ENCODE measurements around the gene ELF2.
"Not testable (repeated sequence)": the region's sequence is repeated elsewhere in the genome, so short reads cannot be mapped to it uniquely, and the experiment has no call there.

ELF2 gene

DNA sequence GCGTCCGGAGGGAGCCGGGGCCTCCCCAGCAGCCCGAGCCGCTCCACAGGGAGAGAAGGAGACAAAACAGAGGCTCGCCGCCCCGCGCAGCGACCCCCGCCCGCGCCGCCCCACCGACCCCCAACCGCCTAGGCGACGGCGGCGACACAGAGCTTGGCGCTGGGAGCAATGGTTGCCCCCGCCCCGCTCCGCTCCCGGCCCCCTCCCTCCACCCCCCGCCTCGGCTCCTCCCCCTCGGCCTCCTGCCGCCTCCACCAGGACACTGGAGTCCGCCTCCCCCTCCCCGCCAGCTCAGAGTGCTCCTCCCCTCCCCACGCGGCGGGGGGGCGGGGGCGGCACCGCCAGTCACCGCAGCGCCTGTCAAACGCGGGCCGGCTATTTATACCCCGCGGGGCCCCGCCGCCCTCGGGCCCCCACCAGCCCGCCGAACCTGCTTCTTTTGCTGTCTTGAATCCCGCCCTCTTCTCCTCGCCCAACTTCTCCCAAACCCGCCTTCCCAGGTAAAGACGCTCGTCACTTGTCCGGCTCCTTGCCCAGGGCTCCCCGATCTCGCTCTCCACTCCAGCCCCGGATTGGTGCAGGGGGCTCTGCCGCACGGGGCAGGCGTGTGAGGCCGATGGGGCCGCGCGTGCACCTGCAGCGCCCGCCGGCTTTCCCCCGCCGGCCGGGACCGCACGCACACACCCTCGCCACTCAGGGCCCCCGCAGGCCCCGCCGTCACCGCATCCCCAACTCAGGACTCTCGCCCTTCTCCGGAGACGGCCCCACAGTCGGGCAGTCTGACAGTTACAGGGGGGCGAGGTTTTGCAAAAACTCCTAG is at the start of gene ELF2:
Gene ELF2, minus strand, starts transcription at position 170 of the 820 bp plus-strand sequence. CDS start 39,517 bp downstream, outside the sequence.
- DNase-seq = peak; percentile 10

DNA sequence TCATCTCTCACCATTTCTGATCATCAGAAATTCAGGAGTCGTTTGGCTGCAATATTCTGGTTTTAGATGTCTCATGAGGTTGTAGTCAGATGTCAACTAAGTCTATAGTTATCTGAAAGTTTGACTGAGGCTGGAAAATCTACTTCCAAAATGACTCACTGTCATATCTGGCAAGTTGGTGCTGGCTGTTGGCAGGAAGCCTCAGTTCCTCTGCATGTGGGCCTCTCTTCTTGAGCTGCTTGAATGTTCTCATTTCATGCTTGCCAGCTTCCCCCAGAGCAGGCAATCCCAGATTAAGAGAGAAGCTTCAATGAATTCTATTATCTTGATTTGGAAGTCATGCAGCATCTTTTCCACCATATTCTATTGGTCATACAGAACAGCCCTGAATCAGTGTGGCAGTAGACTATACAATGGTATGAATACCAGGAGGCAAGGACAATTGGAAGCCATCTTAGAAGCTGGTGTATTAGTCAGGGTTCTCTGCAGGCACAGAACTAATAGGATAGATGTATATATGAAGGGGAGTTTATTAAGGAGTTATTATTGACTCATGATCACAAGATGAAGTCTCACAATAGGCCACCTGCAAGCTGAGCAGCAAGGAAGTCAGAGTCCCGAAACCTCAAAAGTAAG is 46.8 kb upstream of the ELF2 start:
- no peak for DNase-seq

DNA sequence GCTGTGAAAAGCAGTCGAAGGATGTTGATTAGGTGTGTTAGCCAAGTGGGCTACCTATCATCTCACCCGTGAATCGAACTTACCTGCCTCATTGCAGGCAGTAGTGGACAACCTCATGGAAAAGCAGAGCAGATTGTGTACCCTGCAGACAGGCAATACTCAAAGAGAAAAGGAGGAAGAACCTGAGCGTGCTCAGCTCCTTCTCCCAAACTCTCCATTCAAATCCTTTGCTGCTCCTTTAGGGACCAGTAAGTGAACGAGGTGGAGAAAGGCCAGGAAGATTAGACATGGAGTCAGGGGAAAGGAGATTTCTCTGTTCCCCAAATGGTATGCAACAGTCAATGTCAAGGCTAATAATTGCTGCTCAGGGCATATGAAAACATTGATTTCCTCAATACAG is 45.2 kb upstream of the ELF2 start:
- no peak for DNase-seq

- no peak for DNase-seq
These were observed 44.7 kb upstream of the ELF2 start for GRCh38 chr4:139221687-139222086.

- no peak for DNase-seq
These were observed 42.5 kb upstream of the ELF2 start for GRCh38 chr4:139219450-139220055.

- DNase-seq = no peak
These were observed 37.1 kb upstream of the ELF2 start for GRCh38 chr4:139214039-139214534.

DNA sequence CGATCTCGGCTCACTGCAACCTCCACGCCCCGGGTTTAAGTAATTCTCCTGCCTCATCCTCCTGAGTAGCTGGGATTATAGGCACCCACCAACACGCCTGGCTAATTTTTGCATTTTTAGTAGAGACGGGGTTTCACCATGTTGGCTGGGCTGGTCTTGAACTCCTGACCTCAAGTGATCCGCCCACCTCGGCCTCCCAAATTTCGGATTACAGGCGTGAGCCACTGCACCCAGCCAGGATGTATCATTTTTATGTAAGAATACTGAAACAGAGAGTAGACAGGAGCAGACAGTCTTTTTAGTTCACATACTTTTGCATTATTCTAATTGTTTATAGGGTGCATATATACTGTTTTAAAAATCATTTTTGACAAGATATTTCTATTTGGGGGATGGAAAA is 36.6 kb upstream of the ELF2 start:
- DNase-seq = not testable (repeated sequence)

GRCh38 chr4:139212900-139213299 is 35.9 kb upstream of the ELF2 start:
- no peak for DNase-seq

DNA sequence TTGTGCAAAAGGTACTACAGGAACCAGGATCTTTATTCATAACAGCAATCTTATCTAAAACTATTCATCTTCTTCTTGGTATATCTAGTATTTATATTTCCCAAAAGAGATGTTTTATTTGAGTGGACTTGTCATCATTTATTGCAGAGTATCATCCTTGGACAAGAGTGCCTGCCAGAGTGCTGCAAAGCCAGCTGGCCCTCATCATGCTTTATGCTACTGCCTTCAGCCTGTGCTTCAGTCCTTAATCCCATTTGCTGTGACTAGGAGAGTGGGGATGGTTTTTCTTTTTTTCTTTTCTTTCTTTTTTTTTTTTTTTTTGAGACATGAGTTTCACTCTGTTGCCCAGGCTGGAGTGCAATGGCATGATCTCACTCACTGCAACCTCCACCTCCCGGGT is 33.5 kb upstream of the ELF2 start:
- DNase-seq = no peak

GRCh38 chr4:139209470-139210063 is 32.5 kb upstream of the ELF2 start:
- no peak for DNase-seq

DNA sequence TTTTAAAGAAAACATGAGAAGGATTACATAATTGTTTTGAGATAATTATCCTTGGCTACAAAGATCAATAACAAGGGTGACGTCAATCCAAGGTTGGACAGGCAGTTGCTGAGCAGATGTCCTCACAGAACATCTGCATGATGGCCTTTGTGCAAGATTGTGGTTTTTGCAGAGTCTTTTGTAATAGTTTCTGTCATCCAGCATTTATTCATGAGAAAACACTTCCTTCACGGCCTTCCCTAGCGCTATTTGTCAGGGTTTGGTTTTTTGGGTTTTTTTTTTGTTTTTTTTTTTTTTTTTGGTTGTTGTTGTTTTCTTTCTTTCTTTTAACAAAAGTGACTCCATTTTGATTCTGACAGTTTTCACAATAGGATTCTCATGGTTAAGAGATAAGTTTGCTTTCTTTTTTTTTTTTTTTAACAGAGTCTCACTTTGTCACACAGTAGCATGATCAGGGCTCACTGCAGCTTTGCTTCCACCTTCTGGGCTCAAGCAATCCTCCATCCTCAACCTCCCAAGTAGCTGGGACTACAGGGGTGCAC is 31.5 kb upstream of the ELF2 start:
- no peak for DNase-seq

DNA sequence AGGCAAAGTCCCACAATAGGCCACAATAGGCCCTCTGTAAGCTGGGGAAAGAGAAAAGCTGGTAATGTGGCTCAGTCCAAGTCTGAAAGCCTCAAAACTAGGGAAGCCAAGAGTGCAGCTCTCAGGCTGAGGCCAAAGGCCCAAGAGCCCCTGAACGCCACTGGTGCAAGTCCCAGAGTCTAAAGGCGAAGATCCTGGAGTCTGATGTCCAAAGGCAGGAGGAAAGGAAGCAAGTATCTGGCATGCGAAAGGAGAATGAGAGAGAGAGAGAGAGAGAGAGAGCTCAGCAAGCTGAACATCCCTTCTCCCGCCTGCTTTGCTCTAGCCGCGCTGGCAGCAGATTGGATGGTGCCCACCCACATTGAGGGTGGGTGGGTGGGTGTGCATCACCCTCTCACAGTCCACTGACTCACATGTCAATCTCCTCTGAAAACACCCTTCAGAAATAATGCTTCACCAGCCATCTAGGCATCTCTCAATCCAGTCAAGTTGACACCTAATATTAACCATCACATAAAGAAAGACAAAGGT is 30.9 kb upstream of the ELF2 start:
- no peak for DNase-seq

DNA sequence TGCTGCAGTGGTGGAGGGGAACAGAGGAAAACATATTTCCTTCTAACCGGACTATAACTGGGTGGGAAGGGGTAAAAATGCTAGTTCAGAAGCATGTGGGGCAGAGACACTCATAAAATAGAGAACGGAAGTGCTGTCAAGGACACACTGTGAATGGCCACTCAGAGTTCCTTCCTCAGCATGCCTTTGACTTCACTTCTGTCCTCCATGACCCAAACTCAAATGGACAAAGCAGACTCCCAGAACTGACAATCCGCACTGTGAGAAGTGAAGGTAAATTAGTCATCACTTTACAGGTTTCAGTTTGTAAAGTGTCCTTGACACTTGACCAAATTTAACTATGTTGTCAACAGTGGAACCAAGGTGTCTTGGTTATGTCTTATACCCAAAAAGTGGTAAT is 30.2 kb upstream of the ELF2 start:
- no peak for DNase-seq

DNA sequence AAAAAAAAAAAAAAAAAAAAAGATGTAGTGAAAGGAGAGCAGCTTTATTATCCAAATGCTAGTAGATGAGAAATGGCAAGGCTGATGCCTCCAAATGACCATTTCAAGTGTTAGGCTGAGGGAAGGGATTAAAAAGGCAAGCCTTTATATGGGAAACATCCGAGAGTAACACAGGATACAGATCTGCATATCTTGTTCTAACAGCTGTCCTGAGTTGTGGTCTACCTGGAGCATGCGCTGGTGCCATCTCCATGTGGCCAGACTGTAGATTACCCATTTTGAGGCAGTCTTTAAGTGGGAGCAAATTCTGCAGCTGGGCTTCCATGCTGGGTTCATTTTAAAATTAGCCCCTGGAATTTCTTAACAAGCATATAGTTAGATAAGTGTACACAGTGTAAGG is 26.0 kb upstream of the ELF2 start:
- DNase-seq = no peak

DNA sequence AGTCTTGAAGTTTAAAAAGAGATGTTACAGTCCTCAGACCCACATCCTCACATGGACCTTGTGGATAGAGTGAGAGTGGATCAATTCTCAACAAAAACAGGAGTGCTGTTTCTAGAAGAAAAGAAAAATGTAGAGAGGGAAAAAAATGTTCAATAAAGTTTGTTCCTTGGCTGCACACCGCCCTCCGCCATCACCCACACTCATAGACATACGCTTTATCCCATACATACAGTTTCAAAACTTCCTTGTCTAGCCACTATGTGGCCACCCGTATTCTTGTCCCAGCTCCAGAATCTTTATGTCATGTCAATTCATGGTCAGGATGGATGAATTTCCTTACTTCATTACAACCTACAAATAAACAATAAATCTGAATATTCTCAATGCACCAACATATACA is 23.5 kb upstream of the ELF2 start:
- no peak for DNase-seq

DNA sequence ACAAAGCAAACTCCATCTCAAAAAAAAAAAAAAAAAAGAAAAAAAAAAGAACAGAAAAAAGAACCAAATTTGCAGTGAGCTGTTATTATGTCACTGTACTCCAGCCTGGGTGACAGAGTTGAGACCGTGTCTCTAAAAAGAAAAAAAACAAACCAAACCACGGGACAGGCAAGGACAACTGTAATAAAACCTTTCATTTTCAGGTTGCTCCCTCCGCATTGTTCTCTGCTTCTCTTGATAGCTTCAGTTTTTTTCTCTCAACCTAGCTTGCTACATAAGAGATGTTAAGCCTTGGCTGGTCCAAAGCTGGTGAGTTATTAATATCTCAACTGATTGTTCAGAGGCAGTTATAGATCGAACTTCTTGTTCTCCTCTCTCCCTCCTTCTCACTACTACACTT is 23.1 kb upstream of the ELF2 start:
- no peak for DNase-seq

- not testable (repeated sequence) for DNase-seq
These were observed 20.2 kb upstream of the ELF2 start for GRCh38 chr4:139197214-139197613.

DNA sequence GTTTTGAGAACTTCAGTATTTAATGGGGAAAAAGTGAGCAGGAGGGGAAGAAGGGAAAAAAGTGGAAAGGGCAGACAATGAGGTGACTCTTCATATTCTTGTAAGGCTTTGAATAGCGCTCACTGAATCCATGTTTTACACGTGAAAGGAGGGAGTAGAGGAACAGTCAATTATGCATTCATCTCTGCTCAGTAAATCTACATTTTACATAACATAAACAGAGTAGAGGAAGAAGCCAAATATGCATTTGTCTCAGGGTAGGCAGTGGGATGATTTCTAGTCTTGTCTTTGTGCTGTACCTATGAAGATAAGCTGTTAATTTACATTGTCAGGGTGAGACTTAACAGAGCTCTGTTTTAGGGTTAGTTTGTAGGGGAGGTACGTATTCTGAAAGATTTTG is 19.4 kb upstream of the ELF2 start:
- DNase-seq = no peak

DNA sequence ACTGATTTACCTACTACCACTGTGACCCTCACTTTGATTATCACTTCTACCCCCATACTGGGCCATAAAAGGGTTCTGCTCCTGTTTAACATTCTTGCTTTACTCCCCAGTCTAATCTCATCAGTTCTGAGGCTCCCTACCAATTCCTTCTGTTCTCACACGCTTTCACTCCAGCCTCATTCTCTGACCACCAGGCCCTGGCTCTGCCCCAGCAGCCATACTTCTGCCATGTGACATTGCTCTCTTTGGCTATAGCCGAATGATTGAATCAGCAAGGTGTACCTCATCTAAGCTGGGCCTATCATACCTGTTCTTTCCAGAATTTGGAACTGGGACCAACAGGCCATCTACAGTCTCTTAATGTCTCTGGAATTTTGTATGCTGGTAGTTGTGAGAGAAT is 14.4 kb upstream of the ELF2 start:
- DNase-seq = no peak

DNA sequence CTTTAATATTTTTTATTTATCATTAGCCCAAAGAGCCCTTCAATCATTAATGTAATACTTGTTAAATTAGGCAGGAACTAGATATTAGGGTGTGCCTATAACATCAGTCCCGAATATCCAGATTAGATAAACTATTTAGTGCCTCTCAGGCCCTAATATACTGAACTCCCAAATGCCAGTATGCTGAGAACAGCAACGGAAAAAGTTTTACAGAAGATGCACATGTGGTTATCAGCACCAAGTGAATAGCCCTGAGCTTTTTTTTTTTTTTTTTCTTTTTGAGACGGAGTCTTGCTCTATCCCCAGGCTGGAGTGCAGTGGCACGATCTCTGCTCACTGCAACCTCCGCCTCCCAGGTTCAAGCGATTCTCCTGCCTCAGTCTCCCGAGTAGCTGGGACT is 13.0 kb upstream of the ELF2 start:
- DNase-seq = no peak

DNA sequence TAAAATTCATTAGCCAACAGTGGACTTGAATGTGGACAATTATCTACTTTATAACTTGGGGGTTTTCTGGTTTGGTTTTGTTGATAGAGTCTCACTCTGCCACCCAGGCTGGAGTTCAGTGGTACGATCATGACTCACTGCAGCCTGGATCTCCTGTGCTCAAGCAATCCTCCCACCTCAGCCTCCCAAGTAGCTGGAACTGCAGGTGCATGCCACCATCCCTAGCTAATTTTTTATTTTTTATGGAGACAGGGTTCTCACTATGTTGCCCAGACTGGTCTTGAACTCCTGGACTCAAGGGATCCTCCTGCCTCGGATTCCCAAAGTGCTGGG is 12.4 kb upstream of the ELF2 start:
- no peak for DNase-seq

- DNase-seq = no peak
These were observed 11.8 kb upstream of the ELF2 start for GRCh38 chr4:139188648-139189416.
